Suprapubic skin (tissue), 4 donors: ENCODE measurements around the gene LRRC42. TPM values are rescaled to one million over a fixed set of nuclear protein-coding genes. Genes with fewer than 3 reads are reported as not detected.

ENCODE experiments used
- DNase-seq, 2 donors: peaks; one replicate each; pipeline ENCODE4 v3.0.0-alpha.2; 2019; ENCODE audit warnings: low spot score in 2 of 2
- H3K27ac ChIP-seq: fragments of 200-600 bp; sonication (generic); one replicate; pipeline ENCODE4 v1.5.1; 2019
- H3K27me3 ChIP-seq: fragments of 200-600 bp; sonication (generic); one replicate; pipeline ENCODE4 v1.5.1; 2019
- H3K36me3 ChIP-seq: fragments of 200-600 bp; sonication (generic); one replicate; pipeline ENCODE4 v1.5.1; 2019
- H3K4me1 ChIP-seq: fragments of 200-600 bp; sonication (generic); one replicate; pipeline ENCODE4 v1.5.1; 2019
- H3K4me3 ChIP-seq: fragments of 200-600 bp; sonication (generic); one replicate; pipeline ENCODE4 v1.5.1; 2019; ENCODE audit warnings: mild to moderate bottlenecking
- H3K9me3 ChIP-seq: fragments of 200-600 bp; sonication (generic); one replicate; pipeline ENCODE4 v1.5.1; 2019
- CTCF ChIP-seq, 2 donors: fragments of 200-600 bp in 1 of 2; fragments of 450-650 bp in 1 of 2; sonication (generic) in 1 of 2; IDR thresholded peaks; one replicate each; pipeline ENCODE4 v1.5.1; 2016 to 2019; ENCODE audit warnings: antibody characterized with exemption in 2 of 2, mild to moderate bottlenecking in 1 of 2, moderate library complexity in 1 of 2
- EP300 ChIP-seq: sonication (generic); formaldehyde crosslinking; IDR thresholded peaks from one replicate; pipeline ENCODE4 v1.6.1; 2017; ENCODE audit warnings: antibody characterized with exemption
- POLR2A ChIP-seq, 2 donors: fragments of 450-650 bp; IDR thresholded peaks; one replicate each; pipeline ENCODE4 v1.6.1; 2017; ENCODE audit warnings: antibody characterized with exemption in 2 of 2, mild to moderate bottlenecking in 2 of 2, moderate library complexity in 2 of 2
- POLR2AphosphoS5 ChIP-seq, 3 donors: sonication (generic); formaldehyde crosslinking; IDR thresholded peaks; one replicate each; pipeline ENCODE4 v1.6.1; 2017; ENCODE audit warnings: antibody characterized with exemption in 3 of 3
- WGBS: methylation state at CpG from one replicate; pipeline ENCODE4 v1.1.5; 2018; 5-methylcytosine and 5-hydroxymethylcytosine counted together
- total RNA-seq, 4 donors: library from RNA; depleted of rRNA; stranded (reverse); fragments of >200 nt; gene quantifications; one replicate each; pipeline ENCODE4 v1.1.0, GENCODE V29; 2016

The LRRC42 gene
- total RNA-seq, 4 donors from 2014 or later: 22.2 to 31.1 (median 28.3) TPM

GRCh38 chr1:53945433-53946251 lies 508 bp upstream of the LRRC42 start, which contains the start of gene IFT25:
Gene IFT25, minus strand, starts transcription at chr1:53945699. Its CDS starts 5,617 bp downstream, at chr1:53940082.
- Histone ChIP-seq H3K27me3 (no peaks in the 10 kb centered on the region), H3K4me1 (peaks cover 31% of the 10 kb centered on the region), H3K4me3 (peak within 1 kb of the TSS; percentile 90), H3K36me3 (no peaks in the 10 kb centered on the region), H3K9me3 (no peaks in the 10 kb centered on the region), H3K27ac (peak within 1 kb of the TSS; percentile 92)
- under 1% methylated on average over 28 of the region's 90 CpGs for WGBS
- TF ChIP-seq POLR2A (IDR thresholded peaks at IDR 0.05) (peak in 1 of 2 donors; percentile 41), EP300 (no peak), POLR2AphosphoS5 (IDR thresholded peaks at IDR 0.05) (peak in 2 of 3 donors; percentile 42 to 56)
- peak; percentile 99 for DNase-seq

GRCh38 chr1:53947172-53947907 lies 1.2 kb downstream of the LRRC42 start:
- WGBS: 48% methylated on average over 6 of the region's 6 CpGs
- Histone ChIP-seq H3K27ac (peak overlapping the region; percentile 17), H3K4me3 (peak overlapping the region; percentile 90), H3K27me3 (no peaks in the 10 kb centered on the region), H3K4me1 (peaks cover 31% of the 10 kb centered on the region), H3K9me3 (no peaks in the 10 kb centered on the region), H3K36me3 (peaks cover 8% of the 10 kb centered on the region)
- DNase-seq: no peak
- TF ChIP-seq CTCF (IDR thresholded peaks at IDR 0.05): no peak
- no peak for TF ChIP-seq EP300
- TF ChIP-seq POLR2A (IDR thresholded peaks at IDR 0.05): no peak
- TF ChIP-seq POLR2AphosphoS5 (IDR thresholded peaks at IDR 0.05): no peak

GRCh38 chr1:53948291-53948690 lies 2.1 kb downstream of the LRRC42 start:
- Histone ChIP-seq H3K36me3 (peaks cover 16% of the 10 kb centered on the region), H3K27ac (no peak overlapping the region), H3K4me1 (peaks cover 31% of the 10 kb centered on the region), H3K9me3 (no peaks in the 10 kb centered on the region), H3K27me3 (no peaks in the 10 kb centered on the region), H3K4me3 (no peak overlapping the region)
- WGBS: 78% methylated on average over 5 of the region's 5 CpGs
- no peak for TF ChIP-seq EP300
- TF ChIP-seq POLR2A (IDR thresholded peaks at IDR 0.05): no peak
- TF ChIP-seq CTCF (IDR thresholded peaks at IDR 0.05): no peak
- no peak for TF ChIP-seq POLR2AphosphoS5 (IDR thresholded peaks at IDR 0.05)
- DNase-seq: no peak

- Histone ChIP-seq H3K9me3 (no peaks in the 10 kb centered on the region), H3K4me1 (peaks cover 27% of the 10 kb centered on the region), H3K36me3 (peaks cover 24% of the 10 kb centered on the region), H3K27ac (no peak overlapping the region), H3K27me3 (no peaks in the 10 kb centered on the region), H3K4me3 (no peak overlapping the region)
- WGBS: 92% methylated on average over 4 of the region's 4 CpGs
- no peak for TF ChIP-seq POLR2A (IDR thresholded peaks at IDR 0.05)
- DNase-seq: no peak
These were observed 3.2 kb downstream of the LRRC42 start for GRCh38 chr1:53949023-53949990.

GRCh38 chr1:53951697-53952096 lies 5.5 kb downstream of the LRRC42 start:
- DNase-seq: no peak
- no peak overlapping the region for H3K27ac ChIP-seq

More at GRCh38 chr1:53951697-53952096, 5.5 kb downstream of the LRRC42 start:
- WGBS: 89% methylated on average over 5 of the region's 5 CpGs
- H3K36me3 ChIP-seq: peaks cover 24% of the 10 kb centered on the region
- peaks cover 24% of the 10 kb centered on the region for H3K4me1 ChIP-seq
- H3K9me3 ChIP-seq: no peaks in the 10 kb centered on the region
- no peak overlapping the region for H3K4me3 ChIP-seq
- no peaks in the 10 kb centered on the region for H3K27me3 ChIP-seq
- TF ChIP-seq EP300 (no peak), POLR2AphosphoS5 (IDR thresholded peaks at IDR 0.05) (no peak), CTCF (IDR thresholded peaks at IDR 0.05) (no peak), POLR2A (IDR thresholded peaks at IDR 0.05) (no peak)
